Upper lobe of right lung (tissue), 1 donor: Measurements from ENCODE around the gene PPP5C. TPM values are rescaled to one million over a fixed set of nuclear protein-coding genes. Genes with fewer than 3 reads are reported as not detected.
"Not testable (repeated sequence)": the region's sequence is repeated elsewhere in the genome, so short reads cannot be mapped to it uniquely, and the experiment has no call there.

Source experiments
- ATAC-seq: fragments of 200-7000 bp; cut with Tn5 transposase; one replicate; pipeline ENCODE4 v1.9.1; 2020; ENCODE audit warnings: mild to moderate bottlenecking, moderate library complexity
- DNase-seq: peaks from one replicate; pipeline ENCODE4 v3.0.0-alpha.2; 2020
- H3K27ac ChIP-seq: fragments of 200-600 bp; one replicate; pipeline ENCODE4 v1.8.0; 2022
- H3K27me3 ChIP-seq: fragments of 200-600 bp; one replicate; pipeline ENCODE4 v1.8.0; 2022; ENCODE audit warnings: mild to moderate bottlenecking
- H3K36me3 ChIP-seq: fragments of 200-600 bp; one replicate; pipeline ENCODE4 v1.8.0; 2022
- H3K4me1 ChIP-seq: fragments of 200-600 bp; one replicate; pipeline ENCODE4 v1.8.0; 2022
- H3K4me3 ChIP-seq: fragments of 200-600 bp; one replicate; pipeline ENCODE4 v1.8.0; 2022; ENCODE audit warnings: mild to moderate bottlenecking
- H3K9me3 ChIP-seq: fragments of 200-600 bp; one replicate; pipeline ENCODE4 v1.8.0; 2022
- CTCF ChIP-seq: fragments of 200-600 bp; IDR thresholded peaks from one replicate; pipeline ENCODE4 v1.8.0; 2022; ENCODE audit warnings: antibody characterized with exemption
- intact Hi-C: fragments of 100-400 bp; cut with DNase I; formaldehyde crosslinking; loops from one replicate; pipeline ENCODE4 v1.11.0; 2022
- total RNA-seq: library from RNA; stranded (reverse); fragmentation: NEBNext Ultra II Directional; extraction: Animal tissue kit (Norgen Biotek cat#: 25700); gene quantifications from one replicate; pipeline ENCODE4 v1.2.1, GENCODE V29; 2021
- donor health status: DM: no; HTN: yes; CAD: no; lungs with severe emphysema.

The PPP5C gene
- total RNA-seq, 1 donor from 2014 or later, result 50.0 TPM

- no peak overlapping the region for H3K27ac ChIP-seq
- no peaks in the 10 kb centered on the region for H3K9me3 ChIP-seq
- ATAC-seq, result no peak
- no peak for TF ChIP-seq CTCF
- H3K27me3 ChIP-seq, result no peaks in the 10 kb centered on the region
- H3K4me1 ChIP-seq, result peaks cover 11% of the 10 kb centered on the region
- DNase-seq, result no peak
- intact Hi-C loops, result no loop called here
- H3K36me3 ChIP-seq, result peaks cover 33% of the 10 kb centered on the region
- H3K4me3 ChIP-seq, result no peak overlapping the region
Observed at GRCh38 chr19:46392837-46393236, 46.0 kb downstream of the PPP5C start.

GRCh38 chr19:46393456-46394401, 46.8 kb downstream of the PPP5C start:
- Histone ChIP-seq H3K9me3 (no peaks in the 10 kb centered on the region), H3K27me3 (peaks cover under 1% of the 10 kb centered on the region), H3K4me3 (no peak overlapping the region), H3K27ac (no peak overlapping the region), H3K36me3 (peaks cover 25% of the 10 kb centered on the region), H3K4me1 (peaks cover 11% of the 10 kb centered on the region)
- no peak for ATAC-seq
- intact Hi-C loops, result no loop called here
- TF ChIP-seq CTCF, result no peak
- peak; percentile 59 for DNase-seq

- intact Hi-C loops, result no loop called here
- DNase-seq, result no peak
- no peak for TF ChIP-seq CTCF
- Histone ChIP-seq H3K36me3 (peaks cover 20% of the 10 kb centered on the region), H3K27ac (no peak overlapping the region), H3K27me3 (peaks cover 6% of the 10 kb centered on the region), H3K9me3 (no peaks in the 10 kb centered on the region), H3K4me1 (peaks cover 11% of the 10 kb centered on the region), H3K4me3 (no peak overlapping the region)
- no peak for ATAC-seq
Observed at GRCh38 chr19:46394402-46394797, 47.5 kb downstream of the PPP5C start.

GRCh38 chr19:46397801-46398479, 51.1 kb downstream of the PPP5C start:
- not testable (repeated sequence) for H3K4me3 ChIP-seq, H3K9me3 ChIP-seq, ATAC-seq, H3K27me3 ChIP-seq, H3K36me3 ChIP-seq, H3K27ac ChIP-seq, H3K4me1 ChIP-seq
- intact Hi-C loops, result loop anchor here (5.0 kb wide), 1 partner anchor 89 kb away; no protein-coding TSS in a partner anchor
- peak; percentile 36 for DNase-seq

- Histone ChIP-seq H3K9me3 (no peaks in the 10 kb centered on the region), H3K27me3 (peaks cover 33% of the 10 kb centered on the region), H3K4me1 (peaks cover 5% of the 10 kb centered on the region), H3K4me3 (no peak overlapping the region), H3K36me3 (no peaks in the 10 kb centered on the region), H3K27ac (no peak overlapping the region)
- intact Hi-C loops, result no loop called here
- no peak for TF ChIP-seq CTCF
- DNase-seq (no peak), ATAC-seq (no peak)
Observed at GRCh38 chr19:46402725-46403124, 55.8 kb downstream of the PPP5C start.
